ENCODE results near the gene SCRT2.

Gene SCRT2

GRCh38 chr20:620246-620645 is 55.4 kb downstream of the SCRT2 start:
- in situ Hi-C loops (cut with MboI; ENCODE audit: low sequenced_read_pairs, unreplicated experiment), result no loop called here
- no peak for TF ChIP-seq CTCF (IDR thresholded peaks at IDR 0.05; ENCODE audit: borderline replicate concordance, control extremely low read depth, extremely low read depth, insufficient read depth, missing control alignments)
- no peak for DNase-seq (ENCODE audit: low spot score)

GRCh38 chr20:618980-619379 is 56.6 kb downstream of the SCRT2 start:
- TF ChIP-seq CTCF (IDR thresholded peaks at IDR 0.05; ENCODE audit: borderline replicate concordance, control extremely low read depth, extremely low read depth, insufficient read depth, missing control alignments), result no peak
- DNase-seq (ENCODE audit: low spot score), result no peak
- in situ Hi-C loops (cut with MboI; ENCODE audit: low sequenced_read_pairs, unreplicated experiment), result no loop called here

GRCh38 chr20:617934-618690 is 57.5 kb downstream of the SCRT2 start:
- no peak for DNase-seq (ENCODE audit: low spot score)
- TF ChIP-seq CTCF (IDR thresholded peaks at IDR 0.05; ENCODE audit: borderline replicate concordance, control extremely low read depth, extremely low read depth, insufficient read depth, missing control alignments), result no peak
- in situ Hi-C loops (cut with MboI; ENCODE audit: low sequenced_read_pairs, unreplicated experiment), result no loop called here

- TF ChIP-seq CTCF (IDR thresholded peaks at IDR 0.05; ENCODE audit: borderline replicate concordance, control extremely low read depth, extremely low read depth, insufficient read depth, missing control alignments), result no peak
- no peak for DNase-seq (ENCODE audit: low spot score)
- in situ Hi-C loops (cut with MboI; ENCODE audit: low sequenced_read_pairs, unreplicated experiment), result no loop called here
Measured at GRCh38 chr20:615514-615913, 60.1 kb downstream of the SCRT2 start.

- no peak for DNase-seq (ENCODE audit: low spot score)
- in situ Hi-C loops (cut with MboI; ENCODE audit: low sequenced_read_pairs, unreplicated experiment), result no loop called here
- TF ChIP-seq CTCF (IDR thresholded peaks at IDR 0.05; ENCODE audit: borderline replicate concordance, control extremely low read depth, extremely low read depth, insufficient read depth, missing control alignments), result no peak
Measured at GRCh38 chr20:611843-612185, 63.8 kb downstream of the SCRT2 start.
